GM18526 (cell line): Measurements from ENCODE around the gene CCM2.

Source experiments
- POLR2A ChIP-seq: IDR thresholded peaks from 3 replicates; pipeline ENCODE4 v1.6.1; 2011; ENCODE audit not compliant: insufficient read length; ENCODE audit errors: extremely low read depth

The CCM2 gene

GRCh38 chr7:45003789-45004188 lies 3.8 kb downstream of the CCM2 start:
- TF ChIP-seq POLR2A: no peak

- TF ChIP-seq POLR2A: no peak
Measured at GRCh38 chr7:45007106-45007505, 7.1 kb downstream of the CCM2 start.

GRCh38 chr7:45007571-45008328 lies 7.7 kb downstream of the CCM2 start:
- TF ChIP-seq POLR2A: no peak

GRCh38 chr7:45013465-45013967 lies 13.5 kb downstream of the CCM2 start:
- no peak for TF ChIP-seq POLR2A

GRCh38 chr7:45015313-45015712 lies 15.3 kb downstream of the CCM2 start:
- TF ChIP-seq POLR2A: no peak

- TF ChIP-seq POLR2A: no peak
Measured at GRCh38 chr7:45017253-45017652, 17.3 kb downstream of the CCM2 start.

- TF ChIP-seq POLR2A: no peak
Measured at GRCh38 chr7:45020915-45021314, 20.9 kb downstream of the CCM2 start.

GRCh38 chr7:45021604-45022296 lies 21.7 kb downstream of the CCM2 start:
- no peak for TF ChIP-seq POLR2A

GRCh38 chr7:45024126-45024744 lies 24.2 kb downstream of the CCM2 start:
- TF ChIP-seq POLR2A: no peak

- TF ChIP-seq POLR2A: no peak
Measured at GRCh38 chr7:45026013-45026412, 26.0 kb downstream of the CCM2 start.

GRCh38 chr7:45026984-45027773 lies 27.2 kb downstream of the CCM2 start:
- TF ChIP-seq POLR2A: no peak

- no peak for TF ChIP-seq POLR2A
Measured at GRCh38 chr7:45027774-45028114, 27.7 kb downstream of the CCM2 start.

GRCh38 chr7:45028138-45028919 lies 28.3 kb downstream of the CCM2 start:
- TF ChIP-seq POLR2A: no peak

GRCh38 chr7:45028920-45029344 lies 28.9 kb downstream of the CCM2 start:
- no peak for TF ChIP-seq POLR2A
